Central memory CD8-positive, alpha-beta T cell (primary cell): ENCODE data around the gene ROM1.
"Not testable (repeated sequence)": the region's sequence is repeated elsewhere in the genome, so short reads cannot be mapped to it uniquely, and the experiment has no call there.

Source experiments
- ATAC-seq: fragments of 150-1000 bp; cut with Tn5 transposase; replicated peaks from 2 replicates; pipeline ENCODE4 v1.10.0; 2022; ENCODE audit warnings: mild to moderate bottlenecking, moderate FRiP score, moderate number of reproducible peaks; ENCODE audit not compliant: poor library complexity, severe bottlenecking; ENCODE audit errors: extremely low read depth
- DNase-seq, 2 donors: peaks; one replicate each; pipeline ENCODE4 v3.0.0; 2021; ENCODE audit warnings: low spot score in 2 of 2
- H3K27ac Mint-ChIP-seq: one replicate; pipeline ENCODE4 v1.8.0; 2022; ENCODE audit warnings: low read depth, mild to moderate bottlenecking, moderate library complexity, mixed read lengths
- H3K27me3 Mint-ChIP-seq: one replicate; pipeline ENCODE4 v1.8.0; 2022; ENCODE audit warnings: mixed read lengths
- H3K36me3 Mint-ChIP-seq: one replicate; pipeline ENCODE4 v1.8.0; 2022; ENCODE audit warnings: mild to moderate bottlenecking, moderate library complexity, mixed read lengths; ENCODE audit not compliant: insufficient read depth
- H3K4me1 Mint-ChIP-seq: one replicate; pipeline ENCODE4 v1.8.0; 2022; ENCODE audit warnings: mixed read lengths
- H3K4me3 Mint-ChIP-seq: one replicate; pipeline ENCODE4 v1.8.0; 2022; ENCODE audit warnings: mild to moderate bottlenecking, moderate library complexity, mixed read lengths
- H3K9me3 Mint-ChIP-seq: one replicate; pipeline ENCODE4 v1.8.0; 2022; ENCODE audit warnings: mixed read lengths

ROM1 gene

DNA sequence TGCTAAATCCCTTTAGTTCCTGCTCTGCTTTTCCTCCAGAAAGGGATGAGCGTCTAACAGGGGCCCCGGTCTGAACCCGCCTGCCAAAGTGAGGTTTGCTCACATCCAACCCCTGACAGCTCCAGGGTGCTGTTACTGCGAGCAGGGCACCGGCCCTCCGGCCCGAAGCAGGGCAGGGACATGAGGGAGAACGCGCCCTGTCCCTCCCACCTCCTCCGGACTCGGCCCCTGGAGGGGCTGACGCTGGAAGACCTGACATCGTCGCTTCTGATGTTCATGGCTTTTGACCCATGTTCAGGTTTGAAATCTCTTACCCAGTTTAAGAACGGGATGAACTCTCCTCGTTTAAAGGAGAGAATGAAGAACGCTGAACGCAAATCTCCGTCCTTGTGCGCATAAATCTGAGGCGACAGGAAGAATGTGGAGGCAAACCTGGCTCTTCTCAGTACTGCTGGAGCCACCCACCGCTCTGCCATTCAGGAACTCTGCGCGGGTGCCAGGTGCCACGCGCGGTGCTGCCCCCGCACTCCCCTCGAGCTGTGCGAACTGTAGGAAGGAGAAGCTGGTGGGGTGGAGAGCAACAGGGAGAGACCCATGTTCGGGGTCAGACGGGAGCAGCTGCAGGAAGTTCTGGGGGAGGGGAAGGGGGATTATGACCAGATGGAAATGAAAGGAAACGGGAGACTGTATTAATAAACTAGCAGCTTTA lies 38.5 kb upstream of the ROM1 start:
- H3K27me3 Mint-ChIP-seq, result no peaks in the 10 kb centered on the region
- peak overlapping the region; percentile 98 for H3K4me3 Mint-ChIP-seq
- peak overlapping the region; percentile 91 for H3K27ac Mint-ChIP-seq
- peaks cover 61% of the 10 kb centered on the region for H3K36me3 Mint-ChIP-seq
- no peaks in the 10 kb centered on the region for H3K9me3 Mint-ChIP-seq
- no peak for DNase-seq
- H3K4me1 Mint-ChIP-seq, result peaks cover 48% of the 10 kb centered on the region
- peak; percentile 12 for ATAC-seq

DNA sequence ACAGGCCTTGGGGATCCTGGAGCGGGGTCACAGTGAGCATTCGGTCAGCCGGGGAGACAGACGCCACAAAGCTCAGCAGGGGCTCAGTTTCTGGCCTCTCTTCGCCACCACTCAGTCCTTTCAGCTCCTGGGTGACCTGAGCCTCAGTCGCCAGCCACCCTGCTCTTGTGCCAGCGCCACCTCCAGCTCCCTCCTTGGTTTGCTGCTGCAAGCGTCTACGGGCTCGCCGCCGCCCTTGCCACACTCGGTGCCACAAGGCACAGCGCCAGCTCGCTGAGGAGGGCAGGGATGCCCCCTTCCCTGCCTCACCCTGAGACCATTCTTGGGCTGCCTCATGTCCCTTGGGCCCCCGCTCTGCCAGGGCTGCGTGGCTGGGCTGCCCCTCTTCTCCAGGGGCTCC lies 37.9 kb upstream of the ROM1 start:
- DNase-seq (no peak), ATAC-seq (no peak)
- Mint-ChIP-seq H3K4me1 (peaks cover 48% of the 10 kb centered on the region), H3K9me3 (no peaks in the 10 kb centered on the region), H3K27ac (peak overlapping the region; percentile 91), H3K36me3 (peaks cover 56% of the 10 kb centered on the region), H3K4me3 (peak overlapping the region; percentile 98), H3K27me3 (no peaks in the 10 kb centered on the region)

DNA sequence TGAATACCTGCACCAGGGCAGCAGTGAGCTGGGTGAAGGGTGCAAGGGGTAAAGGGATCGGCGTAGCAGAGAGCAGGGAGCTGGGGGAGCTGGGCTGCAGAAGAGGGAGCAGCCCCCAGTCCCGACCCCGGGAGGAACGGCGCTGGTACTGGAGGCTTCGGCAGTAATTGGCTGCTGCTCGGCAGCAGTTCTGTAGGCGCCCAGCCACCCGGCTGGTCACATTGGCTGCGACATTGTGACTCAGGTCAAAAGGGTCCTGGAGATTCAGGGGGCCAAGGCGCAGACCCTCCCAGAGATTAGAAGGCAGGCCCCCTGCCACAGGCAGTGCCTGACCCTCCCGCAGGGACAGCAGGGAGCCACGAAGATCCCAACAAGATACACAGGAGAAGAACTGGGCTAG lies 37.2 kb upstream of the ROM1 start:
- Mint-ChIP-seq H3K4me1 (peaks cover 46% of the 10 kb centered on the region), H3K27ac (peak overlapping the region; percentile 91), H3K27me3 (no peaks in the 10 kb centered on the region), H3K4me3 (peak overlapping the region; percentile 98), H3K9me3 (no peaks in the 10 kb centered on the region), H3K36me3 (peaks cover 52% of the 10 kb centered on the region)
- ATAC-seq (no peak), DNase-seq (no peak)

DNA sequence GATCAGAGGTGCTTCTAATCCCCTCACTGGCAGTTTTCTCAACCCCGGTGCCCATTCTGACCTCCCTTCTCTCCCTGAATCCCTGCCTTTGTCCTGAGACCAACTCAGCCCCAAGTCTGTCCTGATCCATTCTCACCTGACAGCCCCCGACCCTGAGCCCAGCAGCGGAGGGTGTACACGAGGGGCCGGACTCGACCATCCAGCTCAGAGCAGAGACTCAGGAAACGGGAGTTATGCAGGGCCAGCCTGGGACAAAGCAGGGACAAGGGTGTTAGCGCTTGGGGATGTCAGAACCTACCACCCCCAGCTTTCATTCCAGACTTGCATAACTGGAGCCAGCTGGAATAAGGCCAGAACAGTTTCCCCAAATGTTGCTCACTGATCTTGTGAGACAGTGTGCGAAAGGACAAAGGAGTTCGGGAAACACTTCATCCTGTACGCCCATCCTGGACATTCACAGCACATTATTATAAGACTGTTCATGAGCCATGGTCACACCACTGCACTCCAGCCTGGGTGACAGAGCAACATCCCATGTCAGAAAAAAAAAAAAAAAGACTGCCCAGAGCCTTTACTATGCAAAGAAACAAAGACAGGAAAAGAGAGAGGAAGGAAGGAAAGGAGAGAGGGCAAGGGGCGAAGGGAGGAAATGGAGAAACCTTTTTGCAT lies 35.9 kb upstream of the ROM1 start:
- no peaks in the 10 kb centered on the region for H3K27me3 Mint-ChIP-seq
- peaks cover 39% of the 10 kb centered on the region for H3K36me3 Mint-ChIP-seq
- no peak for ATAC-seq
- H3K4me1 Mint-ChIP-seq, result peaks cover 32% of the 10 kb centered on the region
- H3K27ac Mint-ChIP-seq, result no peak overlapping the region
- no peaks in the 10 kb centered on the region for H3K9me3 Mint-ChIP-seq
- no peak for DNase-seq
- no peak overlapping the region for H3K4me3 Mint-ChIP-seq

DNA sequence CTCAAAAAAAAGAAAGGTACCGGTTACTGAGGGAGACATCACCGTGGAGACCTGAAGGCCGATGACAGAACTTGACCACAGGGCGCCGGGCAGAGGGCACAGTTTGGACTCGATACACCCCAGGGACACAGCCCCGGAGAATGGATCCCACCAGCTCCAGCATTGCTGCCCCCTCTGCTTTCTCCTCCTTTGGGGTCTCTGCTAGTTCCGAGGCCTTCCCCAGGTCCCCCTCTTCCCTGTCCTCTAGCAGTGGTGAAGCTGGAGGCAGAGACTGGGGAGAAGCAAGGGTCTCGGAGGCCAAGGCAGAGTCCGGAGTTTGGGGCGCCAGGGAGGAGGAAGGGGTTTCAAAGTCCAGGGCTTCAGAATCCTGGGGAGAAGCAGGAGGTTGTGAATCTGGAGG lies 34.5 kb upstream of the ROM1 start:
- Mint-ChIP-seq H3K9me3 (no peaks in the 10 kb centered on the region), H3K4me3 (no peak overlapping the region), H3K4me1 (peaks cover 19% of the 10 kb centered on the region), H3K27ac (no peak overlapping the region), H3K36me3 (peaks cover 27% of the 10 kb centered on the region), H3K27me3 (no peaks in the 10 kb centered on the region)
- DNase-seq (no peak), ATAC-seq (no peak)

DNA sequence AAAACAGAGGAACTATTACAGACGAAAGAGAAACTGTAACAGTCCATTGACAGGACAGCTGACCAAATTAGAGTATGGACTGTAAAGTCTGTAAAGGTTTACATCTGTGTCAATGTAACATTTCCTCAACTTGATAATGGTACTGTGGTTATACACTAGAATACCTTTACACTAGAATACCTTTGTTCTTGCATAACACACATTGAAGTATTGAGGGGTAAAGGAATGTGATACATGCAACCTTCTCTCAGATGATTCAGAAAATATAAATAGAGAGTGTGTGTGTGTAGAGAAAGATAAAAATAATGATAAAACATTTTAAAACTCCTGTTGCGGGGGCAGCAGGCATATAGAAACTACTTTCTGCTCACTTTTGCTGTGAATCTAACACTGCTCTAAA lies 33.8 kb upstream of the ROM1 start:
- no peak for ATAC-seq
- Mint-ChIP-seq H3K4me1 (peaks cover 12% of the 10 kb centered on the region), H3K4me3 (no peak overlapping the region), H3K27me3 (no peaks in the 10 kb centered on the region), H3K27ac (no peak overlapping the region), H3K36me3 (peaks cover 25% of the 10 kb centered on the region), H3K9me3 (no peaks in the 10 kb centered on the region)
- DNase-seq, result no peak

DNA sequence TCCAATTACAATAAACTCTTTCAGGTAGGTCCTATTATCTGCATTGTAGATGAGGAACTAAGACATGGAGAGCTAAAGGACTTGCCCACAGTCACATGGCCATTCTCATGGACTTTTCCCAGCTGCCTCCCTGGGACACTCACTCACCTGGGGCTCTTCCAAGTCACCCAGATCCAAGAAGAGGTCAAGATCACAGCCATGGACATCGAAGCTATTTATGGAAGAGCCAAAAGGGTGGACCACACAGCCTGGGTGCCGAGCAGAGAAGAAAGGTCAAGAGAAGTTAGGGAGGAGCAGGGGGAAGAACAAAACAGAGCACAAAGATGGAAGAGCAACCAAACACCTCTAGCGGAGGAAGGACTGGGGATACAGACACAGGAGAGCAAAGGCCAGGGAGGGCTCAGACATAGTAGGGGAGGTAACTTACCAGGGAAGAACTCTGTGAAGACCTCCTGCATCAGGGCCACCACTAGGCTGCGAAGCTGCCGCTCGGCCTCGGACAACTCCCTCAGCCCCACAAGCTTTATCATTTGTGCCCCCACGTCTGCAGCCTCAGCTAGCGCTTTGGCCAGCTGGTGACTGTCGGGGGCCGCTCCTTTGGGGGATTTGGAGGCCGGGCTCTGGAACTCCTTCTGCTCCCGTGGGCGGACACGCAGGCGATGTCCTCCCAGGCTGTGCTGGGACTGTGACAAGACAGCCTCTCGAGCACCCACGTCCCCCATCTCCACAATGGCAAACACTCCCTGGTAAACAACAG lies 31.9 kb upstream of the ROM1 start:
- no peak for ATAC-seq

DNA sequence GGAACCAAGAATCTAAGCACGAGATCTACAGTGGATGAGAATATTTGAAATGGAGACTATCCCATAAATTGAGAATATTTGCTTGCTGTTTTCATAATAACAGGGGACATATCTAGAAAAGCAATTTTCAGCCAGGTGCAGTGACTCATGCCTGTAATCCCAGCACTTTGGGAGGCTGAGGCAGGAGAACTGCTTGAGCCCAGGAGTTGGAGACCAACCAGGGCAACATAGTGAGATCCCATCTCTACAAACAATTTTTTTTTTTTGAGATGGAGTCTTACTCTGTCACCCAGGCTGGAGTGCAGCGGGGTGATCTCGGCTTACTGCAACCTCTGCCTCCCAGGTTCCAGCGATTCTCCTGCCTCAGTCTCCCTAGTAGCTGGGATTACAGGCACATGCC lies 31.3 kb upstream of the ROM1 start:
- H3K9me3 Mint-ChIP-seq, H3K27ac Mint-ChIP-seq, DNase-seq, H3K27me3 Mint-ChIP-seq, H3K4me1 Mint-ChIP-seq, ATAC-seq, H3K4me3 Mint-ChIP-seq: not testable (repeated sequence)
- H3K36me3 Mint-ChIP-seq, result peaks cover 31% of the 10 kb centered on the region

More for the DNA sequence above, 31.9 kb upstream of the ROM1 start:
- Mint-ChIP-seq H3K27ac (no peak overlapping the region), H3K9me3 (no peaks in the 10 kb centered on the region), H3K36me3 (peaks cover 30% of the 10 kb centered on the region), H3K27me3 (no peaks in the 10 kb centered on the region), H3K4me3 (no peak overlapping the region), H3K4me1 (no peaks in the 10 kb centered on the region)
- no peak for DNase-seq

DNA sequence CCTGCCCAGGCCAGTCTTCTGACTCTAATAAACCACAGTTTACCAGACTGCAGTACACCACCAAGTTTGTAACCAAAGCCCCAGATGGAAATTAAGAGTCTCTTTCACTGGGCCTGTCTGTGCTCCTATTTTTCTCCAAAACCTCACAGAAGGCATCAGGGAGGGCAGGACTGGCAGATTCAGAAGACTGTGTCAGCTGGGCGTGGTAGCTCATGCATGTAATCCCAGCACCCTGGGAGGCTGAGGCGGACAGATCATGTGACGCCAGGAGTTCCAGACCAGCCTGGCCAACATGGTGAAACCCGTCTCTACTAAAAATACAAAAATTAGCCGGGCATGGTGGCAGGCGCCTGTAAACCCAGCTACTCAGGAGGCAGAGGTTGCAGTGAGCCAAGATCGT lies 27.7 kb upstream of the ROM1 start:
- H3K4me1 Mint-ChIP-seq, H3K9me3 Mint-ChIP-seq, H3K27ac Mint-ChIP-seq, H3K27me3 Mint-ChIP-seq, DNase-seq, ATAC-seq, H3K4me3 Mint-ChIP-seq: not testable (repeated sequence)
- peaks cover 25% of the 10 kb centered on the region for H3K36me3 Mint-ChIP-seq

DNA sequence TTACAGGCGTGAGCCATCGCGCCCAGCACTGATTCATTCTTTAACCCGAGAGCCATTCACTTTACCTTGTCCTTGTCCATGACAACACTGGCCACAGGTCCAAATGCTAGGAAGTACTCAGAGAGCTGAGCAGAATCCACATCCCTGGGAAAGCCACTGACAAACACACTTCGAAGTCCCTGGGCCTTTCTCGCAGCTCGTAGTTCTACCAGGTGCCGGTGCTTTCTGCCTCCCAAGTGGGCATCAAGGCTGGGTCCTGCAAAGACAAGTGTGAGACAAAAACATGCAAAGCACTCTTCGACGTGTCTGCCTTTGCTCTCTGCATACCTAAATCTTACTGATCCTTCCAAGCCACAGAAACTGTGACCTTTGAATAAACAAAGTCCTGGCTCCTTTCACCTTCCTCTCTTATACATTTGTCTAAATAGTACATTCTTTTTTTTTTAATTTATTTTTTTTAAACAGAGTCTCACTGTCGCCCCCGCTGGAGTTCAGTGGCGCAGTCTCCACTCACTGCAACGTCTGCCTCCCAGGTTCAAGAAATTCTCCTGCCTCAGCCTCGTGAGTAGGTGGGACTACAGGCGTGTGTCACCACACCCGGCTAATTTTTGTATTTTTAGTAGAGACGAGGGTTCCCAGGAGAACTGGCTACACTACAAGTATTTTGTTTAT lies 24.0 kb upstream of the ROM1 start:
- Mint-ChIP-seq H3K9me3 (no peaks in the 10 kb centered on the region), H3K27me3 (no peaks in the 10 kb centered on the region), H3K27ac (peak overlapping the region; percentile 19), H3K4me1 (peaks cover 28% of the 10 kb centered on the region), H3K36me3 (peaks cover 40% of the 10 kb centered on the region), H3K4me3 (peak overlapping the region; percentile 89)
- DNase-seq (no peak), ATAC-seq (no peak)

DNA sequence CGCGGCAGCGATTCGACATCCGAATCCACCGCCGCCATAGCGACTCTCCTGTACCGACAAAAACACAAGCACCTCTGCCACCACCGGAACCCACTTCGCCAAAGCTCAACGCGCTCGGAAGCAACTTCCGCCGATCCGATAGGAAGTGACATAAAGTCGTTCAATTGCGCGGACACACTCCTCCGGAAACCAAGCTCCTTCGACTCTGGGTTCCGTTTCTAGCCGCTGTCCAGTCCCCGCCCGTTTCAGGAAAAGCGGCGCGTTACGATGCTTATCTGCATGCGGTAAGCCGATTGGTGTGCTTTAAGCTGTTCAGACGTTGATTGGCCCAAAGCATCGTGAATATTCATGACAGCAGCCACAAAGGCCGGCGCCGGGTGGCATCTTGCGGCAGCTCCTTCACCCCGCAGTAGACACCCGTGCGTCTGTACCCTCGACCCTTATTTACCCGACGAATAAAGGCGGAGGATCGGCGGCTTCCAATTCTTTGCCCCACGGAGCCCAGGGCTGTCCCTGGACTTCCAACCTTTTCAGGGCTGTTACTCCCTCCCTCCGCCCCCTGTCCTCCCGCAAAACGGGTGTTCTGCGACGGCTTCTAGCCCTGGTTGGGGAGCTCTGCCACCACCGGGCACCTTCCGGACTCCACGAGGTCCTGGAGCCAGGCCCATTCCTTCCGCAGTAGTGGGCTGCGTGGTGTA lies 21.5 kb upstream of the ROM1 start, which contains the start of gene TUT1:
TSS of gene TUT1 (minus strand) at position 76 of the 698 bp plus-strand sequence. CDS start at position 38, 38 bp downstream.
- Mint-ChIP-seq H3K27me3 (no peaks in the 10 kb centered on the region), H3K4me3 (peak within 1 kb of the TSS; percentile 89), H3K27ac (peak within 1 kb of the TSS; percentile 91), H3K4me1 (peaks cover 36% of the 10 kb centered on the region), H3K9me3 (no peaks in the 10 kb centered on the region), H3K36me3 (peaks cover 46% of the 10 kb centered on the region)
- DNase-seq (peak; percentile 89 to 98), ATAC-seq (peak; percentile 93)
